H1 (cell line): ENCODE results near the gene ODAD3. TPM values are rescaled to one million over a fixed set of nuclear protein-coding genes. Genes with fewer than 3 reads are reported as not detected.

Experiments
- CTCF ChIA-PET: fragments of 300-600 bp; sonication (Branson Sonifier 250); formaldehyde crosslinking; loops from one replicate; lab custom pipeline; 2021; ENCODE audit not compliant: partially characterized antibody; lab: Charles Lee
- POLR2A ChIA-PET: fragments of 300-600 bp; sonication (Branson Sonifier 250); formaldehyde crosslinking; loops from one replicate; lab custom pipeline; 2021; ENCODE audit warnings: inconsistent platforms; ENCODE audit not compliant: partially characterized antibody; lab: Charles Lee
- DNase-seq, 2 experiments: peaks; one replicate each; pipeline versions ENCODE4 v3.0.0 to v3.0.0-alpha.2; 2010 to 2022; ENCODE audit warnings: low spot score in 2 of 2, low read depth in 1 of 2, mixed read lengths in 1 of 2
- FAIRE-seq: peaks from 2 replicates; lab custom pipeline; 2011; peaks lifted over from hg19 to GRCh38; lab: Jason Lieb, UNC
- H2AFZ ChIP-seq: 2 replicates; pipeline ENCODE4 v1.8.1; 2012; ENCODE audit warnings: low read length, inconsistent platforms
- H2AK5ac ChIP-seq: 2 replicates; pipeline ENCODE4 v1.6.1; 2013; ENCODE audit warnings: low read depth, low read length
- H2BK120ac ChIP-seq: replicated peaks from 2 replicates; pipeline ENCODE3; 2013; ENCODE audit warnings: low read depth, low read length, inconsistent platforms
- H2BK12ac ChIP-seq: 2 replicates; pipeline ENCODE4 v1.6.1; 2013; ENCODE audit warnings: low read depth, low read length
- H2BK15ac ChIP-seq: 2 replicates; pipeline ENCODE4 v1.6.1; 2013; ENCODE audit warnings: low read length
- H2BK20ac ChIP-seq: 2 replicates; pipeline ENCODE4 v1.6.1; 2013; ENCODE audit warnings: low read length
- H2BK5ac ChIP-seq: 2 replicates; pipeline ENCODE4 v1.6.1; 2013; ENCODE audit warnings: low read depth, low read length
- H3K14ac ChIP-seq: 2 replicates; pipeline ENCODE4 v1.6.1; 2013; ENCODE audit warnings: inconsistent platforms; ENCODE audit not compliant: insufficient read length
- H3K18ac ChIP-seq: 2 replicates; pipeline ENCODE4 v1.6.1; 2013; ENCODE audit warnings: low read length; ENCODE audit errors: extremely low read depth
- H3K23ac ChIP-seq: 2 replicates; pipeline ENCODE4 v1.6.1; 2013; ENCODE audit warnings: inconsistent platforms; ENCODE audit not compliant: insufficient read length
- H3K23me2 ChIP-seq: 2 replicates; pipeline ENCODE4 v1.6.1; 2013; ENCODE audit warnings: low read depth, low read length
- H3K27ac ChIP-seq: 2 replicates; pipeline ENCODE4 v1.6.1; 2011; ENCODE audit warnings: low read depth, low read length, inconsistent platforms
- H3K27me3 ChIP-seq, 4 experiments: replicated peaks in 1 of 4; 1 replicate in 1 of 4; 2 replicates in 3 of 4; pipeline versions ENCODE4 v1.6.1 to v1.8.1; 2011 to 2013; ENCODE audit warnings: low read length in 3 of 4, mild to moderate bottlenecking in 3 of 4, inconsistent platforms in 2 of 4, mixed read lengths in 2 of 4, moderate library complexity in 1 of 4; ENCODE audit not compliant: control insufficient read depth in 3 of 4, insufficient read depth in 3 of 4; ENCODE audit errors: extremely low read depth in 1 of 4
- H3K36me3 ChIP-seq, 4 experiments: 2 replicates each; pipeline versions ENCODE4 v1.6.1 to v1.8.1; 2011 to 2013; ENCODE audit warnings: mild to moderate bottlenecking in 4 of 4, low read length in 3 of 4, moderate library complexity in 2 of 4, control low read depth in 1 of 4, inconsistent platforms in 1 of 4; ENCODE audit not compliant: insufficient read depth in 4 of 4, control insufficient read depth in 2 of 4
- H3K4ac ChIP-seq: replicated peaks from 2 replicates; pipeline ENCODE3; 2013; ENCODE audit warnings: low read length, low read depth, mixed read lengths, inconsistent platforms; ENCODE audit not compliant: insufficient read length
- H3K4me1 ChIP-seq, 4 experiments: replicated peaks in 1 of 4; 1 replicate in 1 of 4; 2 replicates in 3 of 4; pipeline versions ENCODE4 v1.6.1 to v1.8.1; 2011 to 2013; ENCODE audit warnings: low read length in 3 of 4, inconsistent platforms in 2 of 4, mixed read lengths in 1 of 4; ENCODE audit not compliant: insufficient read depth in 4 of 4, control insufficient read depth in 3 of 4
- H3K4me2 ChIP-seq, 2 experiments: 2 replicates each; pipeline versions ENCODE4 v1.6.1 to v1.8.1; 2011 to 2013; ENCODE audit warnings: low read depth in 2 of 2, low read length in 2 of 2, control low read depth in 1 of 2, inconsistent platforms in 1 of 2, mild to moderate bottlenecking in 1 of 2; ENCODE audit not compliant: insufficient read depth in 1 of 2
- H3K4me3 ChIP-seq, 4 experiments: fragments of 200-600, 300-600 bp in 1 of 4; sonication (generic), shearing (Covaris generic), sonication (Bioruptor Twin) in 1 of 4; 2 replicates each; pipeline versions ENCODE4 v1.5.1 to v1.8.1; 2011 to 2016; ENCODE audit warnings: low read length in 4 of 4, low read depth in 3 of 4, control low read depth in 2 of 4, inconsistent platforms in 2 of 4, mild to moderate bottlenecking in 2 of 4, mixed read lengths in 1 of 4, moderate library complexity in 1 of 4; ENCODE audit not compliant: insufficient read depth in 2 of 4; ENCODE audit errors: extremely low read depth in 1 of 4
- H3K56ac ChIP-seq: replicated peaks from 2 replicates; pipeline ENCODE3; 2013; ENCODE audit warnings: low read depth, mild to moderate bottlenecking, mixed read lengths, low read length, inconsistent platforms; ENCODE audit not compliant: insufficient read length
- H3K79me1 ChIP-seq: 2 replicates; pipeline ENCODE4 v1.6.1; 2013; ENCODE audit warnings: low read depth, low read length, control low read depth
- H3K79me2 ChIP-seq, 2 experiments: 2 replicates each; pipeline versions ENCODE4 v1.6.1 to v1.8.1; 2012 to 2013; ENCODE audit warnings: low read length in 2 of 2, mild to moderate bottlenecking in 2 of 2, inconsistent platforms in 1 of 2; ENCODE audit not compliant: insufficient read depth in 2 of 2, control insufficient read depth in 1 of 2
- H3K9ac ChIP-seq, 4 experiments: replicated peaks in 1 of 4; 1 replicate in 1 of 4; 2 replicates in 3 of 4; pipeline versions ENCODE4 v1.6.1 to v1.8.1; 2011 to 2013; ENCODE audit warnings: low read depth in 3 of 4, low read length in 3 of 4, control low read depth in 2 of 4, mild to moderate bottlenecking in 2 of 4, moderate library complexity in 2 of 4, inconsistent platforms in 1 of 4; ENCODE audit errors: extremely low read depth in 1 of 4
- H3K9me3 ChIP-seq, 2 experiments: 2 replicates each; pipeline versions ENCODE4 v1.6.1 to v1.8.1; 2012 to 2013; ENCODE audit warnings: mild to moderate bottlenecking in 2 of 2, moderate library complexity in 2 of 2, control low read depth in 1 of 2, inconsistent platforms in 1 of 2, low read depth in 1 of 2, low read length in 1 of 2, mixed read lengths in 1 of 2; ENCODE audit not compliant: insufficient read depth in 2 of 2
- H4K20me1 ChIP-seq, 2 experiments: replicated peaks in 1 of 2; 2 replicates each; pipeline versions ENCODE3 to v1.8.1; 2011 to 2013; ENCODE audit warnings: inconsistent platforms in 2 of 2, low read length in 2 of 2, mild to moderate bottlenecking in 1 of 2; ENCODE audit not compliant: insufficient read depth in 2 of 2, control insufficient read depth in 1 of 2
- H4K5ac ChIP-seq: 2 replicates; pipeline ENCODE4 v1.6.1; 2013; ENCODE audit warnings: low read length, low read depth, mixed read lengths, inconsistent platforms; ENCODE audit not compliant: insufficient read length
- H4K8ac ChIP-seq: 2 replicates; pipeline ENCODE4 v1.8.0; 2013; ENCODE audit warnings: mild to moderate bottlenecking, moderate library complexity, low read length, inconsistent platforms; ENCODE audit not compliant: insufficient read depth; ENCODE audit errors: extremely low read depth
- H4K91ac ChIP-seq: replicated peaks from 2 replicates; pipeline ENCODE3; 2013; ENCODE audit warnings: low read length, mixed read lengths, inconsistent platforms; ENCODE audit not compliant: insufficient read length
- CEBPB ChIP-seq: IDR thresholded peaks from 2 replicates; pipeline ENCODE4 v1.6.1; 2012; ENCODE audit warnings: low read depth, low read length
- FOSL1 ChIP-seq: IDR thresholded peaks from 2 replicates; pipeline ENCODE4 v1.6.1; 2011; ENCODE audit warnings: mild to moderate bottlenecking, low read depth, low read length, moderate library complexity; ENCODE audit not compliant: insufficient read depth
- JUN ChIP-seq: IDR thresholded peaks from 2 replicates; pipeline ENCODE4 v1.6.1; 2011; ENCODE audit warnings: low read depth, mild to moderate bottlenecking, improper control_type of control experiment, low read length
- KDM1A ChIP-seq: fragments of 200-600, 300-600 bp; sonication (generic); IDR thresholded peaks from 2 replicates; pipeline ENCODE4 v1.7.1; 2016; ENCODE audit warnings: mild to moderate bottlenecking, low read length, borderline replicate concordance
- KDM4A ChIP-seq: IDR thresholded peaks from one replicate; pipeline ENCODE4 v1.7.1; 2012; ENCODE audit warnings: low read depth, mild to moderate bottlenecking, moderate library complexity, low read length, inconsistent platforms; ENCODE audit not compliant: severe bottlenecking
- NRF1 ChIP-seq: IDR thresholded peaks from 2 replicates; pipeline ENCODE4 v1.6.1; 2011; ENCODE audit warnings: mild to moderate bottlenecking, low read depth, low read length, improper control_type of control experiment
- RNF2 ChIP-seq: fragments of 200-900, 300-1000 bp; sonication (generic); IDR thresholded peaks from 2 replicates; pipeline ENCODE4 v1.7.1; 2016; ENCODE audit warnings: borderline replicate concordance, low read depth, mild to moderate bottlenecking, antibody characterized with exemption, low read length; ENCODE audit not compliant: poor library complexity, severe bottlenecking; ENCODE audit errors: missing control alignments
- SIX5 ChIP-seq: IDR thresholded peaks from 2 replicates; pipeline ENCODE4 v1.6.1; 2011; ENCODE audit warnings: mild to moderate bottlenecking, low read depth, low read length
- SP1 ChIP-seq: IDR thresholded peaks from 2 replicates; pipeline ENCODE4 v1.6.1; 2011; ENCODE audit warnings: low read depth, low read length
- SUZ12 ChIP-seq: fragments of 200-600 bp; sonication (generic); IDR thresholded peaks from 2 replicates; pipeline ENCODE4 v1.6.1; 2012; ENCODE audit warnings: mild to moderate bottlenecking, inconsistent platforms, low read length, moderate library complexity, mixed read lengths
- TAF7 ChIP-seq: optimal IDR thresholded peaks from 2 replicates; pipeline ENCODE3; 2011; ENCODE audit warnings: low read depth, mild to moderate bottlenecking, inconsistent platforms, low read length, moderate library complexity, borderline replicate concordance
- USF2 ChIP-seq: IDR thresholded peaks from 2 replicates; pipeline ENCODE4 v1.6.1; 2011; ENCODE audit warnings: low read length, improper control_type of control experiment
- YY1 ChIP-seq: IDR thresholded peaks from 2 replicates; pipeline ENCODE4 v1.6.1; 2011; ENCODE audit warnings: low read depth, mild to moderate bottlenecking, low read length
- whole genome bisulfite sequencing, 2 experiments: shearing (Covaris generic) in 1 of 2; methylation state at CpG; one replicate each; pipeline versions ENCODE4 v1.1.6 to v1.1.7; 2013 to 2015; ENCODE audit warnings: low lambda C conversion rate in 2 of 2, mixed read lengths in 2 of 2, inconsistent platforms in 1 of 2, low coverage in 1 of 2, missing lambda C conversion rate in 1 of 2; ENCODE audit not compliant: insufficient replicate concordance in 2 of 2, insufficient coverage in 1 of 2, insufficient read length in 1 of 2; ENCODE audit errors: extremely low coverage in 1 of 2, missing lambda C conversion rate in 1 of 2; 5-methylcytosine and 5-hydroxymethylcytosine counted together
- polyA plus RNA-seq, 7 experiments: library from polyadenylated mRNA; depleted of rRNA in 3 of 7; stranded (reverse) in 5 of 7; unstranded in 2 of 7; fragments of >200 nt in 5 of 7; fragments of 200-250 nt in 2 of 7; gene quantifications; 1 replicate in 5 of 7; 2 replicates in 1 of 7; 4 replicates in 1 of 7; pipeline versions ENCODE4 v1.2.1 to v1.2.3, GENCODE V29; 2011 to 2013; ENCODE audit warnings: missing spikeins in 2 of 7, mixed read lengths in 2 of 7
- total RNA-seq: library from RNA; stranded (reverse); fragmentation: NEBNext Ultra II Directional; extraction: Animal tissue kit (Norgen Biotek cat#: 25700); gene quantifications from 2 replicates; pipeline ENCODE4 v1.2.1, GENCODE V29; 2021

The ODAD3 gene
- total and polyA plus RNA-seq, 2 of the 8 experiments (the other 6 are each of a cell fraction or from before 2014, with no cell fraction given) = 2.1 to 2.2 TPM

DNA sequence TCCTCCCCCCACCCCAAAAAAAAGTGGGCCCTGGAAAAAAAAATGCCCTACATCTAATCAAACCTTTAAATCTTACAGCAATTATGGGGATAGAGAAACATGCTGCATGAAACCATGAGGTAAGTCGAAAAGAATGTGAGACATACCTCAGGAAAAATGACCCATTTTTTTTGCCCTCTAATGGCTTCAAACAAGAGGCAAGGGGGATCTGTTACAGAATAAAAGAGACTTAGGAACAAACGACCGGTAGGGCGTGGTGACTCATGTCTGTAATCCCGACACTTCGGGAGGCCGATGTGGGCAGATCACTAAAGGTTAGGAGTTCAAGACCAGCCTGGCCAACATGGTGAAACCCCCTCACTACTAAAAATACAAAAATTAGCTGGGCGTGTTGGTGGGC is 24.2 kb downstream of the ODAD3 start:
- no peak overlapping the region for H3K9ac ChIP-seq
- ChIA-PET POLR2A (interaction anchor here (1.2 kb wide), 1 partner anchor 13 kb away, joined by 5 read pairs; no protein-coding TSS in a partner anchor), CTCF (interaction anchor here (0.6 to 1.5 kb wide), 3 partner anchors 28 to 57 kb away, joined by 4 to 5 read pairs (median 4); no protein-coding TSS in a partner anchor)
- peaks cover 0 to 7% (median 1%) of the 10 kb centered on the region in 4 experiments; a peak in 4 of 8 replicates for H3K36me3 ChIP-seq
- H4K20me1 ChIP-seq = peaks cover 0 to 2% of the 10 kb centered on the region in 2 experiments
- no peak for FAIRE-seq
- H2BK5ac ChIP-seq = no peak overlapping the region
- H3K27me3 ChIP-seq = no peaks in the 10 kb centered on the region
- H4K5ac ChIP-seq = no peak overlapping the region
- H3K56ac ChIP-seq = no peak overlapping the region
- no peak overlapping the region for H2BK20ac ChIP-seq
- H2AK5ac ChIP-seq = no peak overlapping the region
- peaks cover 1% of the 10 kb centered on the region; the same call in 1 of the 2 replicates for H3K23me2 ChIP-seq
- H3K79me2 ChIP-seq = no peaks in the 10 kb centered on the region
- no peak for DNase-seq
- no peak overlapping the region for H2BK15ac ChIP-seq
- no peak overlapping the region for H3K4me3 ChIP-seq
- WGBS, 2 experiments = 82% methylated on average over 8 of the region's 8 CpGs; no CpG with 5 or more reads in 1 of the 2 experiments
- no peak overlapping the region for H4K8ac ChIP-seq
- H3K27ac ChIP-seq = no peak overlapping the region
- H3K4me1 ChIP-seq = peaks cover 0 to 6% (median under 1%) of the 10 kb centered on the region in 4 experiments; a peak in 4 of 7 replicates
- no peak overlapping the region for H2BK12ac ChIP-seq
- H3K18ac ChIP-seq = no peak overlapping the region
- no peak overlapping the region for H2AFZ ChIP-seq
- no peaks in the 10 kb centered on the region for H3K79me1 ChIP-seq
- H3K23ac ChIP-seq = no peak overlapping the region
- no peak overlapping the region for H2BK120ac ChIP-seq
- H3K4me2 ChIP-seq = no peak overlapping the region
- no peak overlapping the region for H3K4ac ChIP-seq
- H4K91ac ChIP-seq = no peak overlapping the region
- no peaks in the 10 kb centered on the region for H3K9me3 ChIP-seq
- no peak overlapping the region for H3K14ac ChIP-seq
- TF ChIP-seq NRF1 = no peak
- TF ChIP-seq USF2 = no peak
- no peak for TF ChIP-seq SUZ12
- no peak for TF ChIP-seq CEBPB
- TF ChIP-seq JUN = no peak
- TF ChIP-seq RNF2 = no peak
- no peak for TF ChIP-seq KDM1A
- TF ChIP-seq SIX5 = no peak
- no peak for TF ChIP-seq KDM4A
- TF ChIP-seq YY1 = no peak
- no peak for TF ChIP-seq TAF7
- no peak for TF ChIP-seq FOSL1
- no peak for TF ChIP-seq SP1
